Ramos (cell line): ENCODE results near the gene SORCS3.
"Not testable (repeated sequence)": the region's sequence is repeated elsewhere in the genome, so short reads cannot be mapped to it uniquely, and the experiment has no call there.

Experiments
- in situ Hi-C: fragments of 300-500 bp; cut with MboI; formaldehyde crosslinking; loops from one replicate; pipeline ENCODE4 v1.14.3; 2022; ENCODE audit warnings: low sequenced_read_pairs; ENCODE audit not compliant: unreplicated experiment

SORCS3 gene

GRCh38 chr10:104688251-104689042 is 47.4 kb downstream of the SORCS3 start:
- in situ Hi-C loops = no loop called here

- in situ Hi-C loops = no loop called here
These were observed 48.0 kb downstream of the SORCS3 start for GRCh38 chr10:104689105-104689504.

GRCh38 chr10:104689547-104689946 is 48.5 kb downstream of the SORCS3 start:
- in situ Hi-C loops = no loop called here

GRCh38 chr10:104690101-104690500 is 49.0 kb downstream of the SORCS3 start:
- in situ Hi-C loops = no loop called here

- in situ Hi-C loops = no loop called here
These were observed 49.9 kb downstream of the SORCS3 start for GRCh38 chr10:104690959-104691358.

- in situ Hi-C loops = no loop called here
These were observed 53.0 kb downstream of the SORCS3 start for GRCh38 chr10:104694074-104694473.

- in situ Hi-C loops = not testable (repeated sequence)
These were observed 62.2 kb downstream of the SORCS3 start for GRCh38 chr10:104703262-104703661.

- in situ Hi-C loops = no loop called here
These were observed 65.8 kb downstream of the SORCS3 start for GRCh38 chr10:104706886-104707285.

GRCh38 chr10:104707602-104708459 is 66.7 kb downstream of the SORCS3 start:
- in situ Hi-C loops = no loop called here

- in situ Hi-C loops = no loop called here
These were observed 70.2 kb downstream of the SORCS3 start for GRCh38 chr10:104711302-104711721.

GRCh38 chr10:104730593-104730992 is 89.5 kb downstream of the SORCS3 start:
- in situ Hi-C loops = not testable (repeated sequence)

GRCh38 chr10:104731192-104731591 is 90.1 kb downstream of the SORCS3 start:
- in situ Hi-C loops = no loop called here

GRCh38 chr10:104732222-104732621 is 91.1 kb downstream of the SORCS3 start:
- in situ Hi-C loops = no loop called here

- in situ Hi-C loops = no loop called here
These were observed 93.3 kb downstream of the SORCS3 start for GRCh38 chr10:104734433-104734832.

- in situ Hi-C loops = no loop called here
These were observed 94.1 kb downstream of the SORCS3 start for GRCh38 chr10:104735036-104735756.

- in situ Hi-C loops = no loop called here
These were observed 94.8 kb downstream of the SORCS3 start for GRCh38 chr10:104735757-104736391.

- in situ Hi-C loops = no loop called here
These were observed 100.0 kb downstream of the SORCS3 start for GRCh38 chr10:104741127-104741526.

GRCh38 chr10:104744052-104744451 is 103.0 kb downstream of the SORCS3 start:
- in situ Hi-C loops = no loop called here

GRCh38 chr10:104750291-104750690 is 109.2 kb downstream of the SORCS3 start:
- in situ Hi-C loops = no loop called here

GRCh38 chr10:104762793-104763192 is 121.7 kb downstream of the SORCS3 start:
- in situ Hi-C loops = no loop called here
